ENCODE results near the gene RARRES2.

GRCh38 chr7:150330211-150330885 is 11.1 kb downstream of the RARRES2 start:
- no peak for TF ChIP-seq CTCF (IDR thresholded peaks at IDR 0.05; ENCODE audit: insufficient read depth, low read depth, low read length)
- TF ChIP-seq EZH2 (IDR thresholded peaks at IDR 0.05; ENCODE audit: insufficient read depth, low read length), result no peak
